Adrenal gland (tissue), 12 donors: ENCODE measurements around the gene USP25. TPM values are rescaled to one million over a fixed set of nuclear protein-coding genes. Genes with fewer than 3 reads are reported as not detected.

ENCODE experiments used
- DNase-seq, 7 donors: peaks; one replicate each; pipeline ENCODE4 v3.0.0-alpha.2; 2019 to 2020
- H3K27ac ChIP-seq, 5 donors: fragments of 200-600 bp; sonication (generic) in 4 of 5; 1 replicate in 3 of 5; 2 replicates in 2 of 5; pipeline versions ENCODE4 v1.5.1 to v1.8.0; 2016 to 2020; ENCODE audit warnings: mild to moderate bottlenecking in 1 of 5
- H3K27me3 ChIP-seq: fragments of 200-600 bp; 2 replicates; pipeline ENCODE4 v1.8.0; 2021
- H3K36me3 ChIP-seq, 2 donors: fragments of 200-600 bp; replicated peaks in 1 of 2; 1 replicate in 1 of 2; 2 replicates in 1 of 2; pipeline versions ENCODE4 v1.5.1 to v1.8.0; 2018 to 2022
- H3K4me1 ChIP-seq, 2 donors: fragments of 200-600 bp; replicated peaks in 1 of 2; 1 replicate in 1 of 2; 2 replicates in 1 of 2; pipeline versions ENCODE4 v1.5.1 to v1.8.0; 2018 to 2021
- H3K4me3 ChIP-seq, 4 donors: fragments of 200-600 bp; sonication (generic) in 3 of 4; one replicate each; pipeline ENCODE4 v1.5.1; 2016 to 2018
- H3K9me3 ChIP-seq, 3 donors: fragments of 200-600 bp; sonication (generic) in 1 of 3; replicated peaks in 1 of 3; 1 replicate in 2 of 3; 2 replicates in 1 of 3; pipeline versions ENCODE4 v1.5.1 to v1.8.0; 2016 to 2021
- CTCF ChIP-seq, 6 experiments: fragments of 450-650 bp in 4 of 6; fragments of 200-600 bp in 2 of 6; sonication (generic) in 1 of 6; IDR thresholded peaks; 1 replicate in 5 of 6; 2 replicates in 1 of 6; pipeline versions ENCODE4 v1.5.1 to v1.8.0; 2016 to 2021; ENCODE audit warnings: antibody characterized with exemption in 6 of 6, mild to moderate bottlenecking in 2 of 6, moderate library complexity in 1 of 6
- POLR2A ChIP-seq, 2 donors: fragments of 450-650 bp; IDR thresholded peaks; one replicate each; pipeline ENCODE4 v1.6.1; 2017; ENCODE audit warnings: antibody characterized with exemption in 2 of 2, mild to moderate bottlenecking in 2 of 2, moderate library complexity in 1 of 2
- WGBS, 4 donors: extraction: QIAGEN DNeasy Blood & Tissue Kit in 2 of 4; methylation state at CpG; one replicate each; pipeline versions ENCODE4 v1.1.5 to v1.1.7; 2013 to 2017; 5-methylcytosine and 5-hydroxymethylcytosine counted together
- intact Hi-C, 2 donors: fragments of 100-400 bp; cut with DNase I; formaldehyde crosslinking; loops; one replicate each; pipeline versions ENCODE4 v1.14.1 to v1.15.0; 2022 to 2023
- polyA plus RNA-seq, 3 donors: library from polyadenylated mRNA; stranded (reverse); fragments of 200-250 nt in 2 of 3; fragments of 350-450 nt in 1 of 3; fragmentation: Illumina TruSeq in 1 of 3; extraction: RNeasy Lipid Tissue Mini Kit (QIAGEN cat#74804) in 1 of 3; gene quantifications; one replicate each; pipeline ENCODE4 v1.2.3, GENCODE V29; 2013 to 2014
- total RNA-seq, 9 donors: library from RNA; depleted of rRNA in 4 of 9; stranded (reverse); fragments of >200 nt in 4 of 9; fragments of 120-200 nt in 1 of 9; fragmentation: NEBNext Ultra II Directional in 1 of 9; extraction: Animal tissue kit (Norgen Biotek cat#: 25700) in 1 of 9; gene quantifications; one replicate each; pipeline versions ENCODE4 v1.1.0 to v1.2.4, GENCODE V29; 2013 to 2023
- donor health status: healthy with polysubstance abuse.
- donor health status: Bipolar disorder and iron deficiency.
- donor health status: DM: yes; HTN: yes; CAD: no.
- donor health status: DM: no; HTN: no; CAD: no.
- donor health status: DM: no; HTN: no; CAD: no.
- donor health status: DM: yes; HTN: yes; CAD: no.

USP25 gene
- total and polyA plus RNA-seq, 12 donors = 11.8 to 47.4 (median 38.3) TPM

GRCh38 chr21:15751546-15751945 is 21.8 kb downstream of the USP25 start:
- Histone ChIP-seq H3K9me3 (no peaks in the 10 kb centered on the region), H3K4me3 (no peak overlapping the region), H3K36me3 (no peaks in the 10 kb centered on the region), H3K27ac (no peak overlapping the region), H3K4me1 (peaks cover 25 to 51% of the 10 kb centered on the region in 2 donors), H3K27me3 (no peaks in the 10 kb centered on the region)
- intact Hi-C loops = no loop called here
- TF ChIP-seq CTCF (IDR thresholded peaks at IDR 0.05) (no peak), POLR2A (IDR thresholded peaks at IDR 0.05) (no peak)
- no peak for DNase-seq

- H3K4me3 ChIP-seq = no peak overlapping the region
- no peaks in the 10 kb centered on the region for H3K27me3 ChIP-seq
- no peaks in the 10 kb centered on the region for H3K9me3 ChIP-seq
- H3K27ac ChIP-seq = no peak overlapping the region
- TF ChIP-seq POLR2A (IDR thresholded peaks at IDR 0.05) (no peak), CTCF (IDR thresholded peaks at IDR 0.05) (no peak)
- H3K36me3 ChIP-seq = no peaks in the 10 kb centered on the region
- no peak for DNase-seq
- H3K4me1 ChIP-seq = peaks cover 25 to 49% of the 10 kb centered on the region in 2 donors
- 81 to 91% (median 86%) methylated on average over 3 of the region's 3 CpGs for WGBS, 4 donors
- intact Hi-C loops = no loop called here
Observed at GRCh38 chr21:15752763-15753407, 23.1 kb downstream of the USP25 start.

GRCh38 chr21:15753741-15754140 is 24.0 kb downstream of the USP25 start:
- Histone ChIP-seq H3K27ac (no peak overlapping the region), H3K4me3 (no peak overlapping the region), H3K27me3 (no peaks in the 10 kb centered on the region), H3K36me3 (no peaks in the 10 kb centered on the region), H3K4me1 (peaks cover 25 to 48% of the 10 kb centered on the region in 2 donors), H3K9me3 (no peaks in the 10 kb centered on the region)
- DNase-seq = no peak
- intact Hi-C loops = no loop called here
- 39 to 58% (median 56%) methylated on average over 1 of the region's 1 CpG for WGBS, 4 donors
- TF ChIP-seq CTCF (IDR thresholded peaks at IDR 0.05) (no peak), POLR2A (IDR thresholded peaks at IDR 0.05) (no peak)

GRCh38 chr21:15754640-15755039 is 24.9 kb downstream of the USP25 start:
- Histone ChIP-seq H3K36me3 (no peaks in the 10 kb centered on the region), H3K27me3 (no peaks in the 10 kb centered on the region), H3K4me3 (peak overlapping the region in 1 of 4 donors; percentile 2), H3K27ac (no peak overlapping the region), H3K9me3 (no peaks in the 10 kb centered on the region), H3K4me1 (peaks cover 19 to 39% of the 10 kb centered on the region in 2 donors)
- TF ChIP-seq CTCF (IDR thresholded peaks at IDR 0.05) (no peak), POLR2A (IDR thresholded peaks at IDR 0.05) (no peak)
- intact Hi-C loops = no loop called here
- WGBS, 4 donors = 17 to 21% (median 19%) methylated on average over 1 of the region's 1 CpG
- DNase-seq = no peak
